Activated CD4-positive, alpha-beta T cell treated with anti-CD3 and anti-CD28 coated beads, Interleukin-2, Interleukin-4, amounts not matched to agents 100 ng/mL and 50 ng/mL, durations not matched to agents 16 hours and 8 hours (primary cell): ENCODE results near the gene UXS1.

ENCODE experiments used
- DNase-seq: peaks from one replicate; pipeline ENCODE4 v3.0.0-alpha.2; 2020; ENCODE audit warnings: low spot score

Gene UXS1

DNA sequence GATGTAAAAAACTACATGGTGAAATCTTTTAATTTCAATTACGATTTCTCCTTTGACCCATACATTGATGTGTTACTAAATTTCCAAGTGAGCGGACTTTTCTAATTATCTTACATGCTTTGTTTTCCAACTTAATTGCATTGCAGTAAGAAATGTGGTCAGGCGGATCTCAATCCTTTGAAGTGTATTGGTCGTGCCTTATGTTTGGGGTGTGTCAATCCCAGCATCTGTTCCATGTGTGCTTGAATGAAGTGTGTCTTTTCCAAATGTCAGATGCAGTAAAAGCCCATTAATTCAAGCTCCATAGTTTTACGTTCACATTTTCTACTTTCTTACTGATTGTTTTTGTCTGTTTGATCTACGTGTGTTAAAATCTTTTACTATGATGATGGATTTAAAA, 113.1 kb downstream of the UXS1 start:
- DNase-seq = no peak

DNA sequence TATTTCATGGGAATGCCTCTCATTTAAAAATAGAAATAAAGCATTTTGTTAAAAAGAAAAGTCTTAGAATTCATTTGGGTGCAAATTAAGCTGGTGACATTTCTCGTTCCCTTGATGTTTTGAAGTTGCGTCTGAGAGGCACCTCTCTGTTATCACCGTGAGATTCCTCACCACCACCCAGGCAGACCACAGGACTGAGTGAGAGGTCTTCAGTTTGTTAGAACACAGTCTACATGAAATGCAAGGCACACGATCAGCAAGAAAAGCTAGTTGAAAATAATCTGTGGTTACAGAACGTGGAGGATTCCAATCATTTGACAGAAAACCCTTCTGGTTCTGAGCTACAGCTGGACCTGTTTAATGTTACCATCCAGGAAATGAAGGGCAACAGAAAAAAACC, 116.0 kb downstream of the UXS1 start:
- DNase-seq = no peak

DNA sequence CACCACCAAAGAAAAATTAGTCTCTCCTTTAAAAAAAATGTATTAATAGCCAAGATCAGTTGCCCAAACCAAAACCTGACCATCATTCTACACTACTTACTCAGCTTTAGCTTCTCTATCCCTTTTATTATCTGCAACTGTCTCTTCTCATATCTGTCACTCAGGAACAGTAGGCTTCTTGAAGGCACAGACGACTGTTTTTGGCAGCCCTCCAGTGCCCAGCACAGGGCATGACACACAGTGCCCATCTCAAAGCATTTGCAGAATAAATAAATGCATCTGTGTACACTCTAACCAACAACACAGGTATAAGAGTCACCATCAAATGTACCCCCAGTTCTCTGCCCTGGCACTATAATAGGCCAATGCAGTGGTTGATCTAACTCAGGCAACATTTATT, 117.2 kb downstream of the UXS1 start:
- DNase-seq = no peak

DNA sequence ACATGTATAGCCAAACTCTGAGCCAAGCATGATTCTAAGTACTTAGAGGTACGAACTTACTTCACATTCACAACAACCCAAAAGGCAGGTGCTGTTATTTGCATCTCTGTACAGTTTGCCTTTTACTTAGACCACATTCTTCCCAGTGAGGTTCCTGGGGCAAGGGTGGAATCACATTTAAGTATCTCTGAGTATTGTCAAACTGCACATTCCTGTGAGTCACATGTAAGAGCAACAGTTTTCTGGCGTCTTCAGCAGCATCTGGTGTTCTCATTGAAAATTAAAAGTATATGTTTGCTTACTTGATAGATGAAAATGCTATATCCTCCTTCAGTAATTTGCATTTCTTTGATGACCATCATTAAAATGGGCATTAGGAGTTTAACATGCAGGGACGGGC, 119.1 kb downstream of the UXS1 start:
- DNase-seq = no peak

DNA sequence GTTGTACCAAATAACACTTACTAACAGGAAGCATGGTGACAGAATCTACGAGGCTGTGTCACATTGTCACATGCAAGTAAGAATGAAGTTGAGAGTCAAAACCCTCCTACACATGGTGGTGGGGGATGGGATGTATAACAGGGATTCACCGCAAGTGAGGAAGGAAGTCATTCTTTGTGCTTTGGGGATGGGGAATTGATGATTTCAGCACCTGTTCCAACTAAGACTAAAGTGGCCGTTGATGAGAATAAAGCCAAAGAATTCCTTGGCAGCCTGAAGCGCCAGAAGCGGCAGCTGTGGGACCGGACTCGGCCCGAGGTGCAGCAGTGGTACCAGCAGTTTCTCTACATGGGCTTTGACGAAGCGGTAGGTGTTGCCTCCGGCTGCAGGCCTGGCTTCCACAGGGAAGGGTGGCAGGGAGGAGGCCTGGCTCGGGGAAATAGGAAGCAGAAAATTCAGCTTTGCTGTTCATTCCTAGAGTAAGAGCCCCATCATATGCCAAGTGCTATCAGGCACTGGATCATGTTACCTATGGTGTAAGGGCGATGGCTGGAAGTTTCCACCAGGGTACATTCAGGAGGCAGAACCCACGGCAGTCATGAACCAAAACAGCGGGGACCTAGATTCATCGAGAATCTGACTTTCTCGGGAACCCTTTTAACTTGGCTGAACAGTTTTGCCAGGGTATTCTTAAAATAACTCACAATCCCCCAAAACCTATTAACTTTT, 120.3 kb downstream of the UXS1 start:
- no peak for DNase-seq

DNA sequence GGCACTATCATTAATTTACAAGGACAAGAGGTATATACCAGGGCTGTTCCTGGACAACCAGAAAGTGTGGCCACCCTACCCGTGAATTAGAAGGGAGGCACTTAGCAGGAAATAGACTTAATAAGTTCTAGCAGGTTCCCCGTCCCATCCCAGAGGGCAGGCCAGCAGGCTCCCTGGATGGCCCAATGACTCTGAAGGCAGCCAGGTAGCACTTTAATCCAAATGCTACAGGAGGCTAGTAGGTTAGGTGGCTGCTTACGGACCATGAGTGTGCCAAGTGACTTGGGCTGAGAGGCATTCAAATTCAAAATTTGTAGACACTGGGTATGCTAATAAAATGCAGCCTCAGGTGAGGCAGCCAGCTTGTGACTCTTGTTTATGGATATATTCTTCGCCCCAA, 123.9 kb downstream of the UXS1 start:
- DNase-seq = no peak

DNA sequence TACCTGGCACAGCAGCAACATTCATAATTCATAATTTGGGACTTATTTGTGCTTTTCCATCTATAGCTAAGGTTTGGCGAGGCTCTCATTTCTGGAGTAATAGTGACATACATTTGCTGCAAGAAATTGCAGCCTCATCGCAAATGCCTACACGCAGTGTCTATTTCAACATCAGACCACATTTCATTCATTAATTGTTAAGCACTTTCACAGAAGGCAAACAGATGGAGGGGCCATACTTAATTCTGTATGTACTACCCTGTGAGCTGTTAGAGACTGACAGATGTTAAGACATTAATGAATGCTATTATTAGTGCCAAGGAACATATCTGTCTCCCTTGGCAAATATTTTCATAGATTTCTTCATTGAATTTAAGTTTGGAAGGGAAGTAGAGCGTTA, 125.7 kb downstream of the UXS1 start:
- no peak for DNase-seq

DNA sequence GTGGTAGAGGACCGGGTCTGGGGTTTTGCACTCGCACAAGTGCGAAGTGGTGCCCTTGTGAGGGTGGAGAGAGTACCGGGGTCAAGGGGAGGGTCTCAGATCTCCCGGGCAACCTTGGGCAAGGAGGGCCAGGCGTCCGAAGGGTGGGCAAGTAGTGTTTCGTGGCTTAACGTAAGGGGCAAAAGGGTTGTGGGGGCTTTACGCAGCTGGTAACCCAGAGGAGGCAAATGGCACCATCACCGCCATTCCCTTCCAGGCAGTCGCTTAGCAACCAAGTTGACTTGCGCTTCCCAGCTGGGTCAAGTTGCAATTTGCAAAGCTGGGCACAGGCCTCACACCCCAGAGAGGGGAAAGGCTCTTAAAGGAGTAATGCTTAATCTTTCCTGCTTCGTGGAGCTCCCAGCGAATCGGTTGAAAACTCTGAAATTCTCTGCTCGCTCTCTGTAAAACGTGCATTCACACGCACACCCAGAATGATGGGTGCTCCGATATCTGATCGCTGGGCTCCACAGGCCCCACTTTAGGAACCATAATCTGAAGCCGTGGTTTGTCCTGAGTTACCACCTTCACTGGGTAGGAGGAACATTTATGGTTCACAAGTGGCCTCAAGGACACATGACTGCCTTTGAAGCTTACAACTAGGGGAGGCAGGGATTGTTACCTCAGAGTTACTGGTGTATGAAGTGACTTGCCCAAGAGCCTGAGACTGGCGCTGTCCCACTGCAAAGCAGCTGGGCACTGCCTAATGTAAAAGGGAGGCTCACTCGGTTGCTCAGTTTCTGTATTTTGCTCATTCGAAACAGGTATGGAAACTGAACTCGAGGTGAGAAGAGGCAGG, 127.9 kb downstream of the UXS1 start:
- no peak for DNase-seq

DNA sequence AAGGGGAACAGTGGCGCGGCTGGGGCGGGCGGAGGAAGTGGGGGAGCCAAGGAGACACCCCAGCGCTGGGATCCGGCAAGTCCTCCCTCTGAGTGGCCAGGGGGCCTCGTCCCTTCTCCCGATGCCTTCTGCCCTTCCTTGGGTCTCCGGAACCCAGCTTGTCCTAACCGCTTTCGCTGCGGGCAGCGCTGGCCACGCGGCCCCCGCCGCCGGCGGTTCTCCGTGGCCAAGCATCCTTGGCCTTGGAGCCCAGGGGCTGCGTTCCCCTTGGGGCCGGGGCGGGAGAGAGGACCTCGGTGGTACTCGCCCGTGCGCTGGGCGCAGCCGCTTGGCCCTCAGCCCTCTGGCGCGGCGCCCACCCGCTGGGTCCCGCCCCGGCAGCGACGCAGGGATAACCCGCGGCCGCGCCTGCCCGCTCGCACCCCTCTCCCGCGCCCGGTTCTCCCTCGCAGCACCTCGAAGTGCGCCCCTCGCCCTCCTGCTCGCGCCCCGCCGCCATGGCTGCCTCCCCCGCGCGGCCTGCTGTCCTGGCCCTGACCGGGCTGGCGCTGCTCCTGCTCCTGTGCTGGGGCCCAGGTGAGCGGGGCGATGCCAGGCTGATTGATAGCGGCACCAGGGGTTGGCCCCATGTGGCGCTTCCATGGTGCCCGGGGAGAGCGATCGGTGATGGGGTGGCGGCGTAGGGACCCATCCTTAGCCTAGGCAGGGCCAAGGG, 128.7 kb downstream of the UXS1 start:
- no peak for DNase-seq

DNA sequence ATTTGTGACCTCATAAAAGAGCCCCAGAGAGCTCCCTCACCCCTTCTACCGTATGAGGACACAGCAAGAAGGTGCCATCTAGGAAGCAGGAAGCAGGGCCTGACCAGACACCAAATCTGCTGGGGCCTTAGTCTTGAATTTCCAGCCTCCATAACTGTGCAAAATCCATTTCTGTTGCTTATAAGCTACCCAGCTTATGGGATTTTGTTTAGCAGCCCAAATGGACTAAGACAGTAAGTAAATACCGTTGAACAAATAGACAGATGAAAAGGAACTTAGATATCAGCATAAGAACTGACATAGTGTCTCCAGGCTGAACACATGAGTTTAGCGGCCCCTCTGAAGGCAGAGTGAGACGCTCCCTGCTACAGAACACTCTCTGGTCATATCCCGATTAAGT, 130.9 kb downstream of the UXS1 start:
- no peak for DNase-seq

DNA sequence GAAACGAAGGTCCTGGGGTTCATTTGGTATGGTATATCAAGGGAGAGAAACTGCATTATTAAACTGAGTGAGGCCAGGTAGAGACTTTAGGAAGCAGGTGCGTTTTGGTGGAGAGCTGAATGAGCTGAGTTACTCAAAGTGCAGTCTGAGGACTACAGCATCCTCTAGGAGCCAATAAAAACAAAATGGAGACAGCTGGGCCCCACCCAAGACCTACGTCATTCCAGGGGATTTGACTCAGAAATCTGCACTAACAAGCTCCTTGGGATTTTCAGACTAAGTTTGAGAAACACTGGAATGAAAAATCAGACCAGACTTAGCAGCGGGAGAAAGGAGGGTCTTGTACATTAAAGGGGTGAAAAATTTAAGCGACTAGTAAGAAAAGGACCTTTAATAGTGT, 131.5 kb downstream of the UXS1 start:
- DNase-seq = no peak

DNA sequence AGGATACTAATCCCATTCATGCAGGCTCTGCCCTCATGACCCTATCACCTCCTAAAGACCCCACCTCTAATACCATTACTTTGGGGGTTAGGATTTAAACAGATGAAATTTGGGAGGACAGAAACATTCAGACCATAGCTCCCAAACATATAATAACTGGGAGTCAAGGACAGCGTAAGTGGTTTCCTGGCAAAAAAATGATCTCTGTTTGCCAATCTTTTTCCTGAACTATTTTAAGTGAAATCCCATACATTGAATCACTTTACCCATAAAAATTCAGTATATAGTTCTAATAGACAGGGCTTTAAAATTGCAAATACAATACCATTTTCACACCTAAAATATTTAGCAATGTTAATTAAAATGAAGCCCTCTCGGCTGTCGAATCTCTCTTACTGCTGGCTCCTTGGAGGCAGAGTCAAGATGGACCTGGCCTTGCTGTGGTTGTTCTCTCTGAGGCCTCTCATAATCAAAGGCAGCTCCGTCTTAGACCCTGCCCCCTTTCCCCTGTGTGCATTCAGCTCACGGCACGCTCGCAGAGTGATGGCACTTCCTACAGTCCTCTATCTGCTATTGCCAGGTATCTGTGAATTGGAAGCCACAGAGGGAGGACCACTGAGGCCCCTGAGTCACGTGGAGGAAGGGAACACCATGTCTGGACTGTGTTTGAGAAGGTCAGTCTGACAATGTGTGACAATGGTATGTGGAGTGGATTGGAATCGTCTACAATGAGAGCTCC, 132.3 kb downstream of the UXS1 start:
- no peak for DNase-seq

DNA sequence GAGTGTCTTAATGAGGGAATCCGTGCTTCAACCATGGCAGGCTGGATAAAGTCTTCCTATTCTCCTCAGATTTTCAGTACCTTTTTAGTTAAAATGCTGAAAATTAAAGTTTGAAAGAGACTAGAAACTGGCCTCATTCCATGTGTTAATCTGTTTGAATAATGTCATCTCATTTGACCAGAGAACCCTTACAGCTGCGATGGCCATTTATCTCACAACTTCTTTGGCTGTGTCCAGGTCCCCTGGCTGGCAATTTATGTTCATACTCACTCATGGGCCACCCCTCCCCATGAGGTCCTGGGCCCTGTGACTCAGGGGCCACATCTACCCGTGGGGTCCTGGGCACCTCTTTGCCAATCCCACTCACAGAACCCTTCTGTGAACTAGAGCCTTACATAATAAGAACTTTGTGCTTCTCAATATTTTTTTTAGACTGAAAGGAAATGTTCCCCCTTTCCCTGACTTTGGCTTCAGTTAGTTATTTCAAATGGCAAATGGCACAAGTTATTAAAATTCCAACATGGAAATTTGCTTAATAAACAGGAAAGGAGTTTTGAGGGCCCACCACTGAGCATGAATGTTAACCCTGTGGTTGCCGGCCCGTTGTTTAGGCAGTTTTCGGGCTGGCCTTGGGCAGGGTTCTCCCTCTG, 134.6 kb downstream of the UXS1 start:
- no peak for DNase-seq

DNA sequence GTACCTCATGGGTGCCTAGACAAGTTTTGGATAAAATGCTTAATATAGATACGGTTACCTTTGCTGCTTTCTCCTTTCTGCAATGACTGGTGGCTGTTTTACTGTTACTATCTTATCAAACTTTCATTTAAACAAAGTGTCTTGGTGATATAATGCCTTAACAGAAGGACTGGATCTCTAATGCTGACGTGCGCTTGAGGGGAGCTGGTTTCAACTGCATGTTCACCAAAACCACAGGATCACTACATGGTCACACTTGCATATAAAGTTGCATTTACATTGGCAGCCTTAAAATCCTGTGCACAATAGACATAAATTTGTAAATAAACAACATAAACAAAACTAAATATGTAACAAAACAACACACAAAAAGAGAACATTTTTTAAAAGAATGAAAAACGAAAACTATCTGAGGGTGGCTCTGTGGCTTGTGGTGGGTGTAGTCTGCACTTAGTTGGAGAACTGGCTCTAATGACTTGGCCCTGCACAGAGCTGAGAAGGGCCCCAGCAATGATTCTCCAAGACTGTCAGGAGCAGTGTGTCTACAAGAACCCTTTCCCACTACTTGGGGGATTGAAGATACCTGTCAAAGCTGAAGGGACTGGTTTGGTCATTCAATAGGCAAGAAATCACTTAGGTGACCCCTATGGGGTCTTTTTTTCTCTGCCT, 135.5 kb downstream of the UXS1 start:
- DNase-seq = no peak

DNA sequence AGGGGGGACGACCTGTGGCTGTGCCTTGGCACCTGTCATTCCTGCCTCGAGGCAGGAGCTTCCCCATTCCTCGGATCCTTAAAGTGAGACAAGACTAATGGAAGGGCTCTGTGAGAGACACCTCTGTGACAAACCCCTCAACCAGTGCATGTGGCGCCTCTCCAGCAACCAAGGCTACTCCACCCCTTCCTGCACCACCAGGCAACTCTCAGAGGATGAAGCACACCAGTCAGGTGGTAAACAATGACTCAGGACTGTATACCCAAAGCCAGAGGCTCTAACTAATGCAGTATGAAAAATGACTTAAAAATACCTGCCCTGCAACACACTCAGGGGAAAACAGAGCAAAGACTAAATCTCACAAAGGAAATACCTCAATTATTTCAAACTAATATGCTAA, 136.9 kb downstream of the UXS1 start:
- peak; percentile 9 for DNase-seq

DNA sequence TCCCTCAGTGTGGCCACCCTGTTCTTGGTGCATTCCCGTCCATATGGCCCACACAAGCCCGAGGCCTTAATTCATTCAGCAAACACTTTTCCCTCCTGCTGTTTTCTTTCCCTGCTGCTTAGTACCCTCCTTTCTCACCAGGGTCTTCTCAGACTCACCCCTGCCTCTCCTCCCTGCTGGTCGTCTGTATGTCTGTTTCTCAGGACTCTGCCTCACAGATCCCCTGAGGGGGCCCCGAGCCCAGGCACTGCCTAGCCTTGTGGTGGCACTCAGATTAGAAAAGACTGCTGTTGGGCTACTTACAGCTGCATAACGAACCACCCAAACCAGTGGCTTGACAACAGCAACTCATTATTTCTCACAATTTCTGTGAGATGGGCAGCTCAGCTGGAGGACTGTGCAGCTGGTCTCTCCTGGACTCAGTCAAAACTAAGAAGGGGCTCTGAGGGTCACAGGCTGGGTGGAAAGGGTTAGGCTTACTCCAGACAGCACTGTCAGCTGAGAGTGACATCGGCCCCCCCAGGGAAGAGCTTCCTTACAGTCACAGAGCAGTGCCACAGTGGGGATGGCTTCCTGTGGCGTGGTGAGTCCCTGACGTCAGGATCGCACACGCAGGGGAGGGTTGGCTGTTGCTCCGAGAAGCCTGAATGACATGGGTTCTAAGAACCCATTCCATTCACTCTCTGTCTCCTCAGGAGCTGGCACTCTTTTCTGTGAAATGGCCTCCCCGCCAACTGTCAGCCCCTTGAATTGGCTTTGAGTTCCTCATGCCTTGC, 139.0 kb downstream of the UXS1 start:
- no peak for DNase-seq

DNA sequence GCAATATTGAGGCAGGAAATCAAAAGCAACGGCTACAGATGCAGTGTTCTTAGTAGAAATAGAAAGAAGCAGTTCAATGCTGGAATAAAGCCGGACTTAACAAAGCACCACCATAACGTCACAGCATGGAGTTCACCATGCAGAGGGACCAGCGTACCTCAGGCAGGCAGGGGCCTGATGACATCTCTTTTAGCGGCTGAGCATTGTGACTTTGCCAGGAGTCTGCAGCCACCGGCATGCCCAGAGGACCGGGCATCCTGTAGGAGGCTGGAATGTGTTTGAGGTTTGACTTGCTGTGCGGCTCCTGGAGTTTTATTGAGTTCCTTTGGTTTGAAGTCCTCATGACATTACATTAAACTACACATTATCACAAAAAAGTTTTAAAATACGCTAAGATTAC, 139.8 kb downstream of the UXS1 start:
- no peak for DNase-seq

DNA sequence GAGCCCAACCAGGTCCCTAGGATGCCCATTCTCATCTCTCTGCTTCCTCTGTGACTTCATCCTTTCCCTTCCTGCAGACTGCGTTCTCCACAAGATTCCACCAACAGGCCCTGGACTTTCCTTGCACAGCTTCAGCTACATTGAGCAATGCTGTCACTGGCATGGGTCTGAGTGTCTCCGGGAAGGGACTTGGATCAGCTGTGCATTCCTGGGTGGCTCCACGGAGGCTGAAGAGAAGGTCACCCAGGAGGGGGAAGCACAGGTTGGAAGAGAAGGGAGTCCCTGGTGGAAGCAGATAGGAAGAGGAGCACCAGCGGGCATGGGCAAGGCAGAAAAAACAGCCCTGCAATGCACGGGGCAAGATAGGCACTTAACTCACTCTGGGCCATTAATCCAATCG, 140.5 kb downstream of the UXS1 start:
- no peak for DNase-seq

DNA sequence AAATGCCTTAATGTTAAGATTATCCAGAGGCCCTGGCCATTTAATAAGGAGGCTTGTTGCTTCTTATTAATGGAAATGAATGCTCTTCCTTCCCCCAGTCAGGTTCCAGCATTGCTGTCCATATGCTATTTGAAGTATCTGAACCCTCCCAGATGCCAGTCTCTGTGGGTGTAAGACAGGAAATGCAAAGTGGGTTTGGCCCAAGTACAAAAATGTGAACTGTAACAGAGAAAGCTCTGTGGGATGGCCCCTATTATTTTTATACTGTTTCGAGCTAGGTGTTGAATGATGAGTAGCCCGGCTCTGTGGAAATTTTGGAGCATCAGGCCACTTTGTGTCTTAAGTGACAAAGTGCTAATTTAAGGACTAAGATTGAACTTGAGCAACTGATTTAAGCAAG, 141.0 kb downstream of the UXS1 start:
- no peak for DNase-seq

DNA sequence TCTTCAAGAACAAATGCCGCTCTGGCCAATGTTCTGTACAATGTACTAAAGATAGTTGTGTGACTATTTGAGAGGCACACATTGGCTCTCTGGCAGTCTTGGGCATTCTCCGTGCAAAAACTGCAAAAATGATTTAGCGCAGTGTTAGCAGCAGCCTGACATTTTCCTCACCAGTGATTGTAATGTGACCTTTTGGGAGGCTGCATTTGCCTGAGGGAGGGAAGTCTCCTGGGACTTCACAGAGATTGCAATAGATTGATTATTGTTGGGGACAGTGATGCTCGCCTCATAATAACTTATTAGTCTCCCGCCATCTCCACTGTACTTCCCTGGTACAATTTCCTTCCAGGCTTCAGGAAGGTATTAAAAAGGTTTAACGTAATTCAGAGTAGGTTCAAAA, 149.2 kb downstream of the UXS1 start:
- no peak for DNase-seq

DNA sequence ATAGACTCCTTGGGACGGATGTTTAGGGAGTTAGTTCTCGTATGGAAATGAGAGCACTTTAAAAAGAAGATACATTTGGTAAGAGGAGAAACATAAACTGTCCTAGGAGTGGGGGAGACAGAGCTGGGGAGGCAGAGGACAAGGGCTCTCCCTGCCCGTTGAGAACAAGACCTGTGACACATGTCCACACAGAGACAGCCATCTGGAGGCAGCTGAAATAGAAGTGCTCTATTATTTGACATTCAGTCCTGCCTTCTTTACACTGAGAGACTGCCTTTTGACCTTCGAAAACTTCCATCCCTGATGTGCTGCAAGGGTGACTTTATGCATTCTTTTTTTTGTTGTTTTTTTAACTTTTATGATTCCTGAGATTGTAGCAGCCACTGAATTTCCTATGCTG, 150.1 kb downstream of the UXS1 start:
- no peak for DNase-seq
